Ascending aorta (tissue), 2 donors: ENCODE measurements around the gene SLC1A2. TPM values are rescaled to one million over a fixed set of nuclear protein-coding genes. Genes with fewer than 3 reads are reported as not detected.

Source experiments
- DNase-seq, 2 donors: peaks; one replicate each; pipeline ENCODE4 v3.0.0-alpha.2; 2019; ENCODE audit warnings: low spot score in 2 of 2
- H3K27ac ChIP-seq, 2 donors: fragments of 200-600 bp; sonication (generic); one replicate each; pipeline ENCODE4 v1.5.1; 2016 to 2017; ENCODE audit warnings: mild to moderate bottlenecking in 1 of 2
- H3K27me3 ChIP-seq: fragments of 200-600 bp; sonication (generic); one replicate; pipeline ENCODE4 v1.5.1; 2017
- H3K36me3 ChIP-seq, 2 donors: fragments of 200-600 bp; sonication (generic); one replicate each; pipeline ENCODE4 v1.5.1; 2016
- H3K4me1 ChIP-seq, 2 donors: fragments of 200-600 bp; sonication (generic); one replicate each; pipeline ENCODE4 v1.5.1; 2016 to 2017; ENCODE audit warnings: mild to moderate bottlenecking in 1 of 2
- H3K4me3 ChIP-seq, 2 donors: fragments of 200-600 bp; sonication (generic); one replicate each; pipeline ENCODE4 v1.5.1; 2016 to 2017; ENCODE audit warnings: mild to moderate bottlenecking in 1 of 2
- H3K9me3 ChIP-seq, 2 donors: fragments of 200-600 bp; sonication (generic); one replicate each; pipeline ENCODE4 v1.5.1; 2016
- intact Hi-C: fragments of 100-400 bp; cut with DNase I; formaldehyde crosslinking; loops from one replicate; pipeline ENCODE4 v1.15.1; 2023
- total RNA-seq: library from RNA; depleted of rRNA; stranded (reverse); fragments of >200 nt; gene quantifications from one replicate; pipeline ENCODE4 v1.1.0, GENCODE V29; 2016
- TF ChIP-seq, protein P1 (sequence below), 3 experiments: fragments of 200-600 bp in 2 of 3; fragments of 450-650 bp in 1 of 3; sonication (generic) in 2 of 3; IDR thresholded peaks; one replicate each; pipeline ENCODE4 v1.5.1; 2016 to 2019; ENCODE audit warnings: antibody characterized with exemption in 3 of 3, mild to moderate bottlenecking in 1 of 3, moderate library complexity in 1 of 3

Gene SLC1A2
- total RNA-seq, 1 donor from 2014 or later = 0.32 TPM

GRCh38 chr11:35336726-35337125, 82.6 kb downstream of the SLC1A2 start:
- Histone ChIP-seq H3K9me3 (no peaks in the 10 kb centered on the region), H3K36me3 (no peaks in the 10 kb centered on the region), H3K27me3 (no peaks in the 10 kb centered on the region), H3K4me1 (no peaks in the 10 kb centered on the region), H3K4me3 (no peak overlapping the region), H3K27ac (peak overlapping the region in 1 of 2 donors; percentile 34)
- intact Hi-C loops = no loop called here
- no peak for DNase-seq
- TF ChIP-seq, protein P1, sequence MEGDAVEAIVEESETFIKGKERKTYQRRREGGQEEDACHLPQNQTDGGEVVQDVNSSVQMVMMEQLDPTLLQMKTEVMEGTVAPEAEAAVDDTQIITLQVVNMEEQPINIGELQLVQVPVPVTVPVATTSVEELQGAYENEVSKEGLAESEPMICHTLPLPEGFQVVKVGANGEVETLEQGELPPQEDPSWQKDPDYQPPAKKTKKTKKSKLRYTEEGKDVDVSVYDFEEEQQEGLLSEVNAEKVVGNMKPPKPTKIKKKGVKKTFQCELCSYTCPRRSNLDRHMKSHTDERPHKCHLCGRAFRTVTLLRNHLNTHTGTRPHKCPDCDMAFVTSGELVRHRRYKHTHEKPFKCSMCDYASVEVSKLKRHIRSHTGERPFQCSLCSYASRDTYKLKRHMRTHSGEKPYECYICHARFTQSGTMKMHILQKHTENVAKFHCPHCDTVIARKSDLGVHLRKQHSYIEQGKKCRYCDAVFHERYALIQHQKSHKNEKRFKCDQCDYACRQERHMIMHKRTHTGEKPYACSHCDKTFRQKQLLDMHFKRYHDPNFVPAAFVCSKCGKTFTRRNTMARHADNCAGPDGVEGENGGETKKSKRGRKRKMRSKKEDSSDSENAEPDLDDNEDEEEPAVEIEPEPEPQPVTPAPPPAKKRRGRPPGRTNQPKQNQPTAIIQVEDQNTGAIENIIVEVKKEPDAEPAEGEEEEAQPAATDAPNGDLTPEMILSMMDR (IDR thresholded peaks at IDR 0.05) = no peak

GRCh38 chr11:35335226-35335625, 84.1 kb downstream of the SLC1A2 start:
- H3K4me3 ChIP-seq = no peak overlapping the region
- intact Hi-C loops = no loop called here
- no peak for DNase-seq
- H3K4me1 ChIP-seq = no peaks in the 10 kb centered on the region
- TF ChIP-seq, protein P1 (IDR thresholded peaks at IDR 0.05) = no peak
- H3K9me3 ChIP-seq = no peaks in the 10 kb centered on the region
- H3K36me3 ChIP-seq = no peaks in the 10 kb centered on the region
- no peaks in the 10 kb centered on the region for H3K27me3 ChIP-seq
- no peak overlapping the region for H3K27ac ChIP-seq

DNA sequence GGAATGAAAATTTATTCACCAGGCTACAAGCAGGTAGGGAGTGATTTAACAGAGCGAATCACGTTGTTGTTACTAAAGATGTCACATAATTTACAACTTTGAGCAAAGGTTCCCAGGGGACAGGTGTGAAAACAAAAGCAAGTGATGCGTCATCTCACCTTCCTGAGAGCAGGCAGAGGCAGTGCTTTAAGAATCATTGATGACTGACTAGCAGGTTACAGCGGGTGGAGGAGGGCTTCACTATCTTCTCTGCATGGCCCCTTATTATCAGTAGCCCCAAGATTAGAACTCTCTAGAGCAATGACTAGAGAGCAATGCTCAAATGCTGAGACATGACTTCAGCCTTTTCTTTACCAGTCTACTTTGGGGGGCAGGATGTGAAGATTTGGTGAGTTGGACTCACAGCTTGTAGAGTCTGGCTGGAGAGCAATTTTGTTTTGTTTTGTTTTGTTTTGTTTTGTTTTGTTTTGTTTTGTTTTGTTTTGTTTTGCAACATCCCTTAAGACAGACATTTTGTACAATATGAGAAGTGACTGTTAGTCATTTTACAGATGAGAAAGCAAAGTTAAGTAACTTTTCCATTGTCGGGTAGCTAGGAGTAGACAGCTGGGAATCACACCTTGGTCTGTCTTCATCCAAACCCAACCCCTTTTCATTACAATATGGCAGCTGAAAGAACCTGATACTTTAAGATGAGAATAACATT, 84.8 kb downstream of the SLC1A2 start:
- Histone ChIP-seq H3K4me3 (no peak overlapping the region), H3K36me3 (no peaks in the 10 kb centered on the region), H3K27me3 (no peaks in the 10 kb centered on the region), H3K4me1 (no peaks in the 10 kb centered on the region), H3K9me3 (no peaks in the 10 kb centered on the region), H3K27ac (no peak overlapping the region)
- TF ChIP-seq, protein P1 (IDR thresholded peaks at IDR 0.05) = no peak
- no peak for DNase-seq
- intact Hi-C loops = no loop called here

DNA sequence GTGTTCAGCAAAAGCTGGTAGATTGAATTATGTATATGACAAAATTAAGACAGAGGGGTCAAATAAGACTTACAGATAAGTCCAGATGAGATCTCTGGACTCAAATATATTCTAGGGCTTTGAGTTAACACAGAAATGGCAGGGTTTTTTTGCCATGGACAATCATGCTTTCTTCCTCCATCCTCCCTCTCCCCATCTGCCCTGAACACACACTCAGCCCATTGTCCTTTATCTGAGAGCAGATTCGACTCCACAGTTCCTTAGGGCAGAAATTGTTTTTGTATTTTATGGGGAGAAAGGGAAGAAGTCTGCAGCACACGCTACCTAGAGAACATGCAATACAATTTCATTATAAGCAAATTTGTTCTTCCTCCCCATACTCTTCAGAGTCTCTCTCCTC, 86.8 kb downstream of the SLC1A2 start:
- H3K9me3 ChIP-seq = no peaks in the 10 kb centered on the region
- no peak overlapping the region for H3K27ac ChIP-seq
- H3K27me3 ChIP-seq = no peaks in the 10 kb centered on the region
- no peaks in the 10 kb centered on the region for H3K4me1 ChIP-seq
- H3K36me3 ChIP-seq = no peaks in the 10 kb centered on the region
- TF ChIP-seq, protein P1 (IDR thresholded peaks at IDR 0.05) = no peak
- no peak overlapping the region for H3K4me3 ChIP-seq
- DNase-seq = no peak
- intact Hi-C loops = no loop called here

DNA sequence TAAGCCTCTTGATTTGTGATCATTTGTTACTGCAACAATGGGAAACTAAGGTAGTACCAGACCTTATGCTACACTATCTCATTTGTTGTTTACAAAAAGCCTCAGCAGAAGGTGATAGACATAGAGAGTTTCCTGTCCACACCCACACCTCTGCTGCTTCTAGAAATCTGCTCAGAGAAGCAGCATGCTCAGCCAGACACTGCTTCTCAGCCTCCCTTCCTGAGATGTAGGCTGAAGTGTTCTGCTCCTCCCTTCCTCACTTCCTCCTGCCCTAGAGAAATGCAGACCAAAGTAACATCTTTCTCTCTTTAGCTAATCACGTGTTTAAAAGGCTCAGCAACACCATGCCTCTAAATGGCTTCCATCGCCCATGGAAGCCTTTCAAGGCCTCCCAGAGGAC, 88.4 kb downstream of the SLC1A2 start:
- Histone ChIP-seq H3K4me1 (no peaks in the 10 kb centered on the region), H3K27ac (no peak overlapping the region), H3K36me3 (no peaks in the 10 kb centered on the region), H3K27me3 (no peaks in the 10 kb centered on the region), H3K9me3 (no peaks in the 10 kb centered on the region), H3K4me3 (no peak overlapping the region)
- intact Hi-C loops = no loop called here
- no peak for DNase-seq
- TF ChIP-seq, protein P1 (IDR thresholded peaks at IDR 0.05) = no peak
